HG03064 (cell line): ENCODE measurements around the gene PLEK.
"Not testable (repeated sequence)": the region's sequence is repeated elsewhere in the genome, so short reads cannot be mapped to it uniquely, and the experiment has no call there.

Experiments
- ATAC-seq: cut with Tn5 transposase; IDR thresholded peaks from one replicate; pipeline ENCODE4 v1.9.1; 2021; ENCODE audit warnings: low read depth; ENCODE audit not compliant: unreplicated experiment

The PLEK gene

DNA sequence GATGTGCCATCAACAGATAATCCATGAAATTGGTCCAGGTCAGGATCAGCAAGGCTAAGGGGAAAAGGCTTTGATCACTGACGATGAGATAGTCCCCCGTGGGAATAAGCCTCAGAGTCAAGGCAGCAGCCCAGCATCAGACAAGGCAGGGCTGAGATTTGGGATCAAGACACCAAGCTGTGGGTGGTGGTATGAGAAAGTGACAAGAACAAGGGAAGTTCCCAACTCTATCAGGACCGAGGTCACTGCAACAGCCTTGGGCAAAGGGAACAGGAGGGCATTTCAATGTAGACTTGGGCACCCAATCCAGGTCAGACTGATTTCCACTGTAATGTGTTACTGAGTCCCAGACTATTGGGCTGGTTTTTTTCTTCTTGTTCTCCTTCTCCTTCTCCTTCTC, 18.7 kb downstream of the PLEK start:
- no peak for ATAC-seq

DNA sequence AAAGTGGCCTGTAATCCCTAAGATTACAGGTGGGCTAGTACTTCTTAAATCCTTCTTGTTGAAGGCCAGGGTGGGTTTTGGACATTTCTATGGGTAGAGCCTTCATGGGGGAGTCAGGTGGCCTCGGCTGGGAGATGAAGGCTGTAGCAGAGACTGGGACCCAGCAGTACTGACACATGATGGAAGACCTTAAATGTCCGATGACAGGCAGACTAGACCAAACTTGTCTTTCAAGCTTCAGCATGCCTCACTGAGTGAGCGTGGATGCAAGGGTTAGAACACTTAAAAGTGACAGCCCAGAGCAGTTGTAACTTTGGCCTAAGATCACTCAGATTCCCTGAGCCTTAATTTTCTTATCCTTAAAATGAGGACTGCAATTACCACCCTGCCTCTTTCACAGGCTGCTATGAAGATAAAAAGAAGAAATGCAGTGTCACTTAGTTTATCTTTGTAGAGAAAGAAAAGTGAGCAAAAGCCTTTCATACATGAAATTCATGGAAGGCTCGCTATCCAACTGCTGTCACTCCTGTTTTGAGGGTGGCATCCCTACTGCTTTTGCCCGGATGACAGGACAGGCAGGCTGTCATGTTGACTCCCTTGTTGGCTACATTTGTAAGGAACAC, 19.5 kb downstream of the PLEK start:
- no peak for ATAC-seq

DNA sequence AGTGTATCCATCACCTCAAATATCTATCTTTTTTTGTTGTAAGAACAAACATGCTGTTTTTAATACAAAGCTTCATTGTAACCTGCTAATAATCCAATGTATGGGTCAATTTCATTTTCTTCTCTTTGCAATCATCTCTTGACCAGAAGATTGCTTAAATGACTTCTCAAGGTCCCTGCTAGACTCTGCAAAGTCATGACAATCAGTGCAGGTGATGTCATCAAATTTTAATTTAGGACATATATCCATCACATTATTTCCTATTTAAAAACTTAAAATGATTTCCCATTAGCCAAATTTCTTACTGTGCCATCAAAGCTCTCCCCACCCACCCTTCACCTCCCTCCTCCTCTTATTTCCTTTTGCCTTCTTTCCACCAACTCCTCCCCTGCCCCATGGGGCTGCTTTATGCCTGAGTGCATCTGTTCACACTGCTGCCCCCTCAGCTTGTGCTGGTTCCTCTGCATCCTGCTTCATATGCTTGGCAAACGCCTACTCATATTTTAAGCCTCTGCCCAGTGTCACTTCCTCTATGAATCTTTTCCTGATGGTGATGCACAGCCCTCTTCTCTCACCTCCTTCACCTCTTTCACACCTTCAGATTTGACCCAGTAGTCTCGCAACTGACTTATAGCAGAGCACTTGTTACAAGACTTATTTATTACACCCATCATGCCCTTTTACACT, 20.3 kb downstream of the PLEK start:
- no peak for ATAC-seq

DNA sequence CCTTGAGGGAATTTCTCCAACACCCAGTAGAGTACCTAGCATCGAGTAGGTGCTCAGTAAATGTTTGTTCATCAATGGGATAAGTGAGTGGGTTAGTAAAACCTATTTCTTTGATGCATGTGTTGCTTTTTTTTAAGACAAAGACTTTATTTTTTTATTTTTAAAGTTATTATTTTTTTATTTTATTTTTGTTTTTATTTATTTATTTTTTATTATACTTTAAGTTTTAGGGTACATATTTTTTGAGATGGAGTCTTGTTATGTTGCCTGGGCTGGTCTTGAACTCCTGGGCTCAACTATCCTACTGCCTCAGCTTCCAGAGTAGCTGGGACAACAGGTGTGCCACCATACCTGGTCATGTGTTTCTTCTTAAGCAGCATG, 20.8 kb downstream of the PLEK start:
- ATAC-seq, result no peak

DNA sequence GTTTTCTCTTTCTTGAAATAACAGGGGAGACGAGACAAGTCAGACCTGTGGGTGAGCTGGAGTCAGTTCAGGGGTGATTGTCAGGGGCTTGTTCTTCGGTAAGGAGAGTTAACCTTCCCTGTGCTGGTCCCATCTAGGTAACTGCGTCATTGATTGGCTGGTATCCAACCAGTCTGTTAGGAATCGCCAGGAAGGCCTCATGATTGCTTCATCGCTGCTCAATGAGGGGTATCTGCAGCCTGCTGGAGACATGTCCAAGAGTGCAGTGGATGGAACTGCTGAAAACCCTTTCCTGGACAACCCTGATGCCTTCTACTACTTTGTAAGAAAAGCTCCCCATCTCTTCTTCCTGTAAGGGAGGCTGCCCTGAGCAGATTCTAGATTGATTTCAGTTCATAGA, 21.3 kb downstream of the PLEK start:
- ATAC-seq, result no peak

DNA sequence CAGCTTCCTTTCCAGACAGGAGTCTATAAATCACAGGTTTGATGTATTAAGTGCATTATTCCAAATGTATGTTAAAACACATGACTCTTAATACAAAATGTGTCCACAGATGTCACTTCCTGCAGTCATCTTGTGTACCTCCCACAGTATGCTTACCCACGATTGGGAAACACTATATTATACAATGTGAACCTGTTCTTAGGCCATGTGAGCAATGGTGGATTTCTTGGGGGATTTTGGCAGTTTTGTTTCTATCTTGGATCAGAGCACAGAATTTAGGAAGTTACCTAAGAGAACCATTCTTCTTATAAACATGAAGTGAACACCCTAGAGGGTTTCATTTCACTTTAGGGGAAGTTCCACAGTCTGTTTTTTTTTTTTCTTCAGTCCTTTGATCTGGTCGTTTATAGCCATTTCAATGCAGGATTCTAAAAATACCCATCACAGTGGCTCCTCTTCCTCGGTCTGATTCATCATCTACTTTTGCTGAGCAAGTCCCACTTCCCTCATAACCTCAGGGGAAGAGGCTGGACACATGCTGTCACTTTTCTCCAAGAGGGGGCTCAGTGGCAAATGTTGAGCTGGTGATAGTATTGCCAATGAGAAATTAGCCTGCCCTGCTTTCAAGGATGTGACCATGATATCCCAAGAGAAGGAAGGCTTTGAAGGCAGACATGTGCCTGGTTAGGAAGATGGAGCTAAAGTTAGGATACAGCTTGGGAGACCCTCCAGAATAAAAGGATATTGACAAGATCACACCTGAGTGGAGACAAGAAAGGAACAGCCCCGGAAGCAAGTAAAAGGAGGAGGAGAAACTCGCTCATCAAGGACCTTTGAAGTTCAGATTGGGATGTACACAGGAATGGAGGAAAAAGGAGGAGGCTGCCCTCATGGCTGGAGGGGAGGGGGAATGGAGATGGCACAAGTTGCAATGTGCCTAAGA, 22.6 kb downstream of the PLEK start:
- ATAC-seq, result peak; percentile 31

DNA sequence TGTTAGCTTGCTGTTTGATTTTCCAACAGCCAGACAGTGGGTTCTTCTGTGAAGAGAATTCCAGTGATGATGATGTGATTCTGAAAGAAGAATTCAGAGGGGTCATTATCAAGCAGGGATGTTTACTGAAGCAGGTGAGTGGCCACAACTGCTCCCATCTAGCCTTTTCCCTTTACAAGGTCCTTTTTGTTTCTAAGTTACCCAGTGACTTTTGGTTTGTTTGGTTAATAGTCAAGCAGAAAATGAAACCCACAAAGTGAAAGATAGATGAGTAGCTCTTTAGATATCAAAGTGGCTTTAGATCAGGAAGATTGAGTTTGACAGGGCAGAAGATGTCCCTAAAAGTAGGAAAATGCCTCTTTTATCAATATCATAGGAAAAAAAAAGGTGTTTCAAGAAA, 23.3 kb downstream of the PLEK start:
- no peak for ATAC-seq

DNA sequence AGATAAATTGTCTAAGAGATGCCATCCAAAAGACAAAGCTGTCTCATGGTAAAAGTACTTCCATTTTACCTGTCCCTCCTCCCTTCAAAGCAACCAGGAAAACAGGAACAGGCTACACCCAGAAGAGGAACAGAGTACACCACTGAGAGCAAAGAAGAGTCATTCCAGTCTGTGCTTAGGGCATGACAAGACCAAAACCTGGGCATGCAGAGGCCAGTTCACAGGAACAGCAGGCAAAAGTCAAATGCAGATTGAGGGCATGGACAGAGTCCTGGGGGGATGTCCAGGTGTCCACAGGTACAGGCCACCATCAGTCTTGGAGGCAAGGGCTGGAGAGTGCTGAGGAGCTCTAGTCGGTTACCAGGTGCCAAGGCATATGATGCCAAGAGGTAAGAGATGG, 23.7 kb downstream of the PLEK start:
- ATAC-seq, result no peak

DNA sequence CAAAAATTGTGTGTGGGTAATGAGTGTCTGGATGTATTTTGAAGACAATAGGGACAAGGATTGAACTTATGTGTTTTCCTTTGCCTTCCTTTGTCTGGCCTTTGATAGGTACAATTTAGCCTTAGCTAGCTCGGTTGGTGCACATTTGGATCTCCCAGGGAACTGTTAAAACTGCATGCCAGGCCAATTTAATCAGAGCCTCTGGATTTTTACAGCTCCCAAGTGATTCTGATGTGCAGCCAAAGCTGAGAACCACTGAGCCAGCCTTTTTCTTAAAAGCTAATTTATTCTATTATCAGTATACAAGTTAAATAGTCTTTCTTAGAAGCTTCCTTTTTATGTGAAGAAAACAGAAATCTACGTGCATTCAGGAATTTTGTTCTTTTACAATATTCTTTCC, 25.0 kb downstream of the PLEK start:
- ATAC-seq, result no peak

DNA sequence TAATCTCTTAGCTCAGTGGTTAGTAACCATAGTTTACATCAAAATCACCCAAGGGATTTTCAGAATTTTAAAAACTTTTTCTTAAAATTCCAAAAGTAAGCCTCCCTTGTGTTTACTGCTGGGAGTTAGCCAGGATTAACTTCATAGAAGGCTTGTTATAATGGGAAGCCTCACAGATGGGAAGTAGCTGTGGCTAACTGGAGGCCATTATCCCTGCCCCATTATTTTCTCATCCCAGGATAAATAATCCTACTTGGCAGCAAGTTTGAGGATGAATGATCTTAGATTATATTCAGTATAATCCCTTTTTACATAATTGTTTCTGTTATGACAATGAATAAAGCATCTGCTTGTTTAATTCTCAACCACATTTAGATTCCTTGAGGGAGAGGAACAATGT, 25.5 kb downstream of the PLEK start:
- ATAC-seq, result no peak

DNA sequence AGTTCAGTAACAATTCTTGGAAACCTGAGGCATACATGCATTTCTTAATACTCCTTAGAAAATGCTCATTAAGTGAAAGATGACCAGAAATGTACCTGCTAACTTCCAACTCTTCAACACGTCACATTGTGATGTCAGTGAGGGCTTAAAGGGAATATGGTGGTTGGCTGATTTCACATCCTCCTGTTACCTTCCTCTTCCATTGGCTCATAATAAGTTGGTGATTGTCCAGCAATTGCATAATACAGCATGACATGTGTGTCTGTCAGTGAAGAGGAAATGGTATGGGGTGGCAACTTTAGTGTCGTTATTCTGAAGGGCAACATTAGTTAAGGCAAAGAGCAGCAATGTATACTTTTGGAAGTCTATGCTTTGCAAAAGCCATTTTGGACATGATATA, 26.0 kb downstream of the PLEK start:
- no peak for ATAC-seq

DNA sequence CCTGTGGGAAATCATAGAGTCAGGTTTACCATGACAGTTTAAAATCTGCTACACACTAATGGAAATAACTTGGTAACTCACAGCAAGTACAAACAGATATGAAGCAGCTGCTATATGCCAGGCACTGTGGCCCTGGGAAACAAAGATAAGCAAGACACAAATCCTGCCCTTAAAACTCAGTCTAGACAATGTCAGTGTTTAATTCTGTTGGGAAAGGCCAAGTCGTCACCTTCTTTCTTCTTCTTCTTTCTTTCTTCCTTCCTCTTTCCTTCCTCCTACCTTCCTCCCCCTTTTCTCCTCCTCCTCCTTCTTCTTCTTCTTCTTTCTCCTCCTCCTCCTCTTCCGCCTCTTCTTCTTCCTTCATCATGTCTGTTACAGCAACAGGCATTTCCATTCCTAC, 26.8 kb downstream of the PLEK start:
- no peak for ATAC-seq

DNA sequence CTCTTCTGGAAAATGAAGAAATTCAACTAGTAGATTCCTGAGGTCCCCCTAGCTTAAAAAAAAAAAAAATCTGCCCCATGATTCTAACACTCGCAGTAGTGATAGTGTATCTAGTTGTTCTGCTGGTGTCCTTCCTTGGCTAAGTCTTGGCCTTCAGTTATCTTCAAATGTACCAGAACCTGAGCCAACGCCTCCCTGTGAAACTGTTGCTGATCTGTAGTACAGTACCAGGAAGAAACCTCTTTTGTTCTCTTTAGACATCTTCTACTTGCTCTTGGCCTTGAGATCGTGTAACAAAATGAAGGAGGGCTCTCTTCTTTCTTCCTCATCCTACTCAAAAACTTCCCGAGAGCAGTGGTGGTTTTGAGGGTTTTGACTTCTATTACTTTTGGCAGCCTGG, 31.0 kb downstream of the PLEK start:
- ATAC-seq, result no peak

DNA sequence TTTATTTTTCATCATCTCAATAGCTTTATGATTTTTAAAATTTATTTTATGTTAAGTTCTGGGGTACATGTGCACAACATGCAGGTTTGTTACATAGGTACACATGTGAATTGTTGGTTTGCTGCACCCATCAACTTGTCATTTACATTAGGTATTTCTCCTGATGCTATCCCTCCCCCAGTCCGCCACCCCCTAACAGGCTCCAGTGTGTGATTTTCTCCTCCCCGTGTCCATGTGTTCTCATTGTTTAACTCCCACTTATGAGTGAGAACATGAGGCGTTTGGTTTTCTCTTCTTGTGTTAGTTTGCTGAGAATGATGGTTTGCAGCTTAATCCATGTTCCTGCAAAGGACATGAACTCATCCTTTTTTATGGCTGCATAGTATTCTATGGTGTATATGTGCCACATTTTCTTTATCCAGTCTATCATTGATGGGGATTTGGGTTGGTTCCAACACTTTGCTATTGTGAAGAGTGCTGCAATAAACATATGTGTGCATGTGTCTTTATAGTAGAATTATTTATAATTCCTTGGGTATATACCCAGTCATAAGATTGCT, 32.7 kb downstream of the PLEK start:
- not testable (repeated sequence) for ATAC-seq

DNA sequence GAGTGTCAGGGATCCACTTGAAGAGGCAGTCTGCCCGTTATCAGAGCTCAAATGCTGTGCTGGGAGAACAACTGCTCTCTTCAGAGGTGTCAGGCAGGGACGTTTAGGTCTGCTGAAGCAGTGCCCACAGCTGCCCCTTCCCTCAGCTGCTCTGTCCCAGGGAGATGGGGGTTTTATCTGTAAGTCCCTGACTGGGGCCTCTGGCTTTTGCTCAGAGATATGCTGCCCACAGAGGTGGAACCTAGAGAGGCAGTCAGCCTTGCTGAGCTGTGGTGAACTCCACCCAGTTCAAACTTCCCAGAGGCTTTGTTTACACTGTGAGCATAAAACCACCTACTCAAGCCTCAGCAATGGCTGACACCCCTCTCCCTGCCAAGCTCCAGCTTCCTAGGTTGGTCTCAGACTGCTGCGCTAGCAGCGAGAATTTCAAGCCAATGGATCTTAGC, 38.1 kb downstream of the PLEK start:
- ATAC-seq, result no peak

DNA sequence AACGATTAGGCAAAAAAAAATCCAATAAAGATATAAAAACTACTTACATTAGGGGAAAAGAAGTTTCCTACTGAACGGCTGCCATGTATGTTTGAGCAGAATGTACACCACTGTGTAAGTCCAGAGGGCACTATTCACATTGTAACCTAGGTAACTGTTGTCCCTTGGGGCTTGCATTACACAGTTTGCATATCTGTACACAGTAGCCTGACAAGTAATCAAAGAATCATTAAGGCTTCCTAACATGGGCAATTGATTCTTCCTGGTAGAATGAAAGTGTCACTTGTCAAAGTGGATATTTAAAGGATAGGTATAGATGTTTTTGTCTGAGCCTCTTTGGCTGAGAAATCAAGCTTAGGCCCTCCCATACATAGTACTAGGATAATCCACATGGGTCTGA, 39.1 kb downstream of the PLEK start:
- ATAC-seq, result no peak

DNA sequence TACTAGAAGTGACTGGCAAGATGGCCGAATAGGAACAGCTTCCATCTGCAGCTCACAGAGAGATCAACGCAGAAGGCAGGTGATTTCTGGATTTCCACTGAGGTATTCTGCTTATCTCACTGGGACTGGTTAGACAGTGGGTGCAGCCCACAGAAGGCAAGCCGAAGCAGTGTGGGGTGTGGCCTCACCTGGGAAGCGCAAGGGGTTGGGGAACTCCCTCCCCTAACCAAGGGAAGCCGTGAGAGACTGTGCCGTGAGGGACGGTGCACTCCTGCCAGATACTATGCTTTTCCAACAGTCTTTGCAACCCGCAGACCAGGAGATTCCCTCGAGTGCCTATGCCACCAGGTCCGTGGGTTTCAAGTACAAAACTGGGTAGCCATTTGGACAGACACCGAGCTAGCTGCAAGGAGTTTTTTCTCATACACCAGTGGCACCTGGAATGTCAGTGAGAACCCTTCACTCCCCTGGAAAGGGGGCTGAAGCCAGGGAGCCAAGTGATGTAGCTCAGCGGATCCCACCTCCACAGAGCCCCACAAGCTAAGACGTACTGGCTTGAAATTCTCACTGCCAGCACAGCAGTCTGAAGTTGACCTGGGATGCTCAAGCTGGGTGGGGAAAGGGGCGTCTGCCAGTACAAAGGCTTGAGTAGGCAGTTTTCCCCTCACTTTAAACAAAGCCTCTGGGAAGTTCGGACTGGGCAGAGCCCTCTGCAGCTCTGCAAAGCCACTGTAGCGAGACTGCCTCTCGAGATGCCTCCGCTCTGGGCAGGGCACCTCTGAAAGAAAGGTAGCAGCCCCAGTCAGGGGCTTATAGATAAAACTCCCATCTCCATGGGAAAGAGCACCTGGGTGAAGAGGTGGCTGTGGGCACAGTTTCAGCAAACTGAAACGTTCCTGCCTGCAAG, 40.1 kb downstream of the PLEK start:
- ATAC-seq, result no peak

DNA sequence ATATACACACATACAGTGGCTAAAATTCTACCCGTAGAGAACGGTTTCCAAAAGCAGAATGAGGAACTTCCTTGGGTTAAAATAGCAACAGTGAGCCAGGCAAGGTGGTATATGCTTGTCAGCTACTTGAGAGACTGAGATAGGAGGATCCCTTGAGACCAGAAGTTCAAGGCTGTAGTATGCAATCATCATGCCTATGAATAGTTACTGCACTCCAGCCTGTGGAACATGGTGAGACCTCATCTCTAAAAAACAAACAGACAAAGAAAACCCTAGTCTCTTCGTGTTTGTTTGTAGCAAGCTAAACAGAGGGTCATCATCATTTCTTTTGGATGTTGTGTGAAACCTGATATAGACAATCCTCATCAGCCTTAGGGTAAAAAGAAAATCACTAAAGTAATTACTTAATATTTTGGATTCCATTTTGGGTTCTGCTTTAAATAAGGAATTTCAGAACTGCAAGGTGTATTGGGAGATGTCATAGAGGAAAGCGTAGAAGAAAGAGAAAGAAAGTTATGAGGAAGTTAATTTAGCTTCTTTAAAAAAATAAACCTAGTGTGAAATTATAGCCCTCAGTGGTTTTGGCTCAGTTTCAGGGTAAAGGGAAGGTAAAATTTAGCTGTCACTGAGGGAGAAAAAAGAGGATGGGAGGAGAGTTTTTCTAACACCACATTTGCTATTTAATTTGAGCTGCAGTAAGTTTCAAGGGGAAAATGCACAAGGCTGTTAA, 46.5 kb downstream of the PLEK start:
- peak; percentile 92 for ATAC-seq

DNA sequence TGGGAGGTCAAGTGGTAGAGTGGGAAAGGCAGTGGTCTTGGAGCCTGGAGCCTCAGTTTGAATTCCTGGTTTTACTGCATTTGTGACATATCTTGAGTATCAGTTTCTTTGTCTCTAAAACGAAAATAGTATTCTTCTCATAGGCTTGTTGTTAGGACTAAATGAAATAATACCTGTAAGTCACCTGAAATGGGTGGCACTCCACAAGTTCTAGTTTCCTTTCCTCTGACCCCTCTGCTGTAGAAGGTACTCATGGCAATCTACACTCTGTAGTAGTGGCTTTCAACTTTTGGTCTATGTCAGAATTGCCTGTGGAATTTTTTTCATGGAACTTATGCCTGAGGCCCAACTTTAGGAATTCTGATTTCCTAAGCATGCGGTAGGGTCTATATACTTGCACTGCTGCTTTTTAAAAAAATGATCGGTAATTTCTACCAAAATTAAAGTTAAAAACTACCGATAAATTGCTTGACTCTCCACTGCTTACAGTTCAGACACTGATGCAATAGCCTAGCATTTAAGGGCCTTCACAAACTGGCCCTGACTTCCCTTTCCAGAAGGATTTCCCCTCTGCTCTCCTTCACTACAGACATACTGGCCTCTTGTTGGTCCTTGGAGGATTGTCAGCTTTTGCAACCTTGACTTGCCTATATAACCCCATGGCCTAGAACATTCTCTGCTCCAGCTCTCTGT, 47.2 kb downstream of the PLEK start:
- ATAC-seq, result peak; percentile 46
